ENCODE measurements around the gene CRTC1.
"Not testable (repeated sequence)": the region's sequence is repeated elsewhere in the genome, so short reads cannot be mapped to it uniquely, and the experiment has no call there.

Gene CRTC1

DNA sequence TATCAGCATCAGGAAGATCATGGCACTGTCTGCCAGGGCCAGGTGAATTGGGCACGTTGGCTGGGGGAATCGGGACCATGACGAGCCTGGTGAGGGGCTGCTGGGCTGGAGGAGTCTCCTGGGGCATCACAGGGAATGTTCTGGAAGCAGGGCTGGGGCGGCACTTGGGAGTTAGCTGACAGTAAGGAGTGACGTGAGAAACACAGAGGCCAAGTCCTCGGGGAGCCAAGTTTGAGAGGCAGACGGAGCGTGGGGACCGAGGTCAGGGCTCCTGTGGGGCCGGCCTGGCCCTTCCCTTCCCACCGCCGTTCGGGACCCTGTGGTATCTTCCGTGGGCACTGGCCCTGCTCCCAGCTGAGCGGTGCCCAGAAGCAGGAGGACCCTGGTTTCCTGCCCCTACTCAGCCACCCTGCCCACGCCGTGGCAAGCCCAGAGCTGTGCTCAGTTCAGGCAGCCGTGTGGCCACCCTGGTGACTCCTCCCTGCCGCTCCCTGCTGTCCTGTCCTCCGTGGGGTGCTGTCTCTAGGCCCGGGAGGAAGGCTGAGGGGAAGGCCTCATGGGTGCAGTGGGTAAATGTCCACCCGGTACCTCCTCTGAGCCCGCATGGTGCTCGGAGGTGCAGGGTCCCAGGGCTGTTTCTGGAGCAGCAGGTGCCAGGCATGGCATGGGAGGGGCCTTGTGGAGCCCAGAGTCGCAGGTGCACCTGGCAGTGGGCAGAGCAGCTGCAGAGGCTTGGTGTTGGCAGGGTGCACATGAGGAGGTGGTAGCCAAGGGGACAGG is 25.2 kb downstream of the CRTC1 start:
- DNase-seq = no peak

DNA sequence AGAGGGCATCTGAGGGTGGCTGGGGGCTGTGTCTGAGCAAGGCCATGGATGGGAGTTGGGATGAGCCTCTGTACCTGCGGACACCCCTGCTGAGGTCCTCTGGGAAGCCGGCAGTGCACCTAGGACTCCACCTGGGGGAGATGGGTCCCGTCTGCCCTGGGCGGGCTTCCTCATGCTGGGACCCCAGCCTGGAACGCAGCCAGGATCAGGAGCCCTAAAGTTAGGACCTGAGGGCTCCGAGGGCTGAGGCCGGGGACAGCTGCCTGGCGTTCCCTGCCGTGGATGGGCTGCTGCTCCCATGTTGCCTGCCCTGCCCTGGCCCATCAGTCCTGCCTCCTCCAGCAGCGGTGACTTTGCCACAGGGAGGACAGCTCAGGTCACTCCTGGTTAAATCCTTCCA is 26.1 kb downstream of the CRTC1 start:
- DNase-seq = no peak

DNA sequence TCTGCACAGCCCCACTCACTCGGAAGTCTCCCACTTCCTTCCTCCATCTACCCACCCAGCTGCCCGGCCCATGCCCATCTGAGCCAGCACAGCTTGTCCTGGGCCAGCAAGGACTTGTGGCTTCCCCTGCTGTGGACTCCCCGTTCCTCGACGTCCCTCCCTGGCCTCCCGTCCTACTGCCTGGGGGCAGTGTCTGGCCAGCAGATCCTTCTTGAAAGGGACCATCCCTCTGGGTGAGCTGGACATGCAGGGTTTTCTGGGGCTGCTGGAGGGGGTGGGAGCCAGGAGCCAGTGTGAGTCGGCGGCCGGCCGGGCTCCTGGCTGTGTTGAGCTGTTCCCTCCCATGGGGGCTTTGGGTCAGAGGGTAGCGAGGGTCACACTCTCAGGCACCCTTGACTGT is 26.7 kb downstream of the CRTC1 start:
- DNase-seq = no peak

DNA sequence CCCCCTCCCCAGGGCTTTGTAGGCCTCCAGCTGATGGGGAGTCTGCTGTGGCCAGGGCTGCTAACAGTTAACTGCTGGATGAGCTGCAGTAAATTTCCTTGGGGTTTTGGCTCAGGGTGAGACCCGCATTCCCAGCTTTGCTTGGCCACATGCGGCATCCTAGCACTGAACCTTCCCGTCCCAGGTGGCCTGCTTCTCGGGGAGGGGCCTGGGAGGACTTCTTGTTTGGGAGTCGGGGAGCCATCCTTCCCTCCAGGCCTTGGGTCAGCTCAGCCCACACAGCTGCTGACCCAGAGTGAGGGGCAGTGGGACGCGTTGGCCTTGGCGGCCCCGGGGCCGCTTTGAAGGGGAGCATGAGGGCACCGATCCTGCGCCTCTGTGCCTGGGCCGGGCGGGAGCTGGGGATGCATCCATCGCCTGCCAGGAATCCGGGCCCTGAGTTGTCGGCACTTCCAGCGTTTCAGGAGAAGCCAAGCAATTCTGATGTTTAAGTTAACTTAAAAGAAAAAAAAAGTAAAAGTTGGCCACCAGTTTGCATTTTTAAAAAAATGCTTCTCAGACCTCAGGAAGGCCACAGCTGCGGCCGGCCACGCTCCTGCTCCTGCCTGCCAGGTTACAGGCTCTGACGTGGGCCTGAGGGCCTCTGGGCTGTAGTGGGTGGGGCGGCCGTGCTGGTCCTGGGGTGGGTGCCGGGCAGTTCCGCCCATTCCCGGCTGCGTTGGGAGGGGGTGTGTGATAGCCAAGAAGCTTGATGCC is 27.7 kb downstream of the CRTC1 start:
- no peak for DNase-seq

DNA sequence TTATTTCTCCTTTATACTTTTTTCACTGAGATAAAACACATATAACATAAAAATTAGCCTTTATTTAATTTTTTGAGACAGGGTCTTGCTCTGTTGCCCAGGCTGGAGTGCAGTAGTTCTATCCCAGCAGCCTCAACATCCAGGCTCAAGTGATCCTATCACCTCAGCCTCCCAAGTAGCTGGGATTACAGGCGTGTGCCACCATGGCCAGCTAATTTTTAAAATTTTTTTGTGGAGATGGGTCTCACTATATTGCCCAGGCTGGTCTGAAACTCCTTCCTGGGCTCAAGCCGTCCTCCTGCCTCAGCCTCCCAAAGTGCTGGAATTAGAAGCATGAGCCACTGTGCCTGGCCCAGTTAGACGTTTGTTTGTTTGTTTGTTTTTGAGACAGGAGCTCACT is 28.4 kb downstream of the CRTC1 start:
- no peak for DNase-seq

DNA sequence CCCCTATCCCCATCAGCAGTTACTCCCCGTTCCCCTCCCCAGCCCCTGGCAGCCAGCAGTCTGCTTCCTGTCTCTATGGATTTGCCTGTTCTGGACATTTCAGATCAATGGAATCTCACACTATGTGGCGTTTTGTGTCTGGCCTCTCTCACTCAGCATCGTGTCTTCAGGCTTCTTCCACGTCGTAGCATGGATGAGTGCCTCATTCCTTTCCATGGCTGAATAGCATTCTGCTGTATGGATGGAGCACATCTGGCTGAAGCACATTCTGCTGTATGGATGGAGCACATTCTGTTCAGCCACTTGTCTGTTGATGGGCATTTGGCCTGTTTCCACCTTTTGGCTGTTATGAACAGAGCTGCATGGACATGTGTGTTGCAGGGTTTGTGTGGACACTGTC is 29.5 kb downstream of the CRTC1 start:
- DNase-seq = no peak

DNA sequence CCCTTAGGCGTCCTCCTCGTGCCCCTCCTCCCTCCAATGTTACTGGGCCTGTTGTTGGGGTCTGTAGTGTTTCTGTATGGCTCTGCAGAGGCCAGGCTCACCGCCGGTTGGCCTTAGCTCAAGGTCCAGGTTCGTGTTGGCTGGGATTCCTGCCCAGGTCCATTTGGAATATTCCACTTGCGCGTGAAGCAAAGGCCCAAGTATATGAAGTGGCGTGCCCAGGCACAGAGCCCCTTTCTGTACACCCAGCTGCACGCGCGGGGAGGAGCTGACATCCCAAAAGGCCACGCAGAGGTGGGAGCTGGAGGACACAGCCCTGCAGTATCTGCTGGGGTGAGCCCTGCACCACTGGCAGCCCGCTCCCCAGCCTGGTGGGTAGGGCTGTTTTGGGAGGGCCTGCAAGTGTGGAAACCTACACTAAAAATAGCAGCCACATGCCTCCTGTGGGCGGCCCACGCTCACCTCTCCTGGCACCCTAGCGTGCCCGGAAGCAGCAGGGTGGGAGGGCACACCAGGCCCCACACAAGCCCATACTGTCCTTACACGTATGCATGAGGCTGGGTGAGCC is 30.2 kb downstream of the CRTC1 start:
- no peak for DNase-seq

DNA sequence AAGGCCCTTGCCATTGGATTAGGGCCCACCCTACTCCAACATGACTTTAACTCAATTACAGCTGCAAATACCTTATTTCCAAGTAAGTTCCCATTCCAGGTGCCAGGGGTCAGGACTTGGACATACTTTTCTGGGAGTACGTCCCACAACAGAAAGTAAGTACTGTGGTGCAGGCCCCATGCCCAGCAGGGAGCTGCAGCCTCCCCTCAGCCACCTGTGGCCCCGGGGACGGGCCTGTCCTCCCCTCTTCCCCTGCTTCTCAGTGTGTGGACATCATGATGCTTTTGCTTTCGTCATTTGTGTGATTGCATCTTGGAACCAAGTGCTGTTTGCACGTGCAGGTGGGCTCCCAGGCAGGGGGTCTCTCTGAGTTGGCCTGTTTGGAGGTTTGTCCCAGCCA is 31.9 kb downstream of the CRTC1 start:
- DNase-seq = no peak

DNA sequence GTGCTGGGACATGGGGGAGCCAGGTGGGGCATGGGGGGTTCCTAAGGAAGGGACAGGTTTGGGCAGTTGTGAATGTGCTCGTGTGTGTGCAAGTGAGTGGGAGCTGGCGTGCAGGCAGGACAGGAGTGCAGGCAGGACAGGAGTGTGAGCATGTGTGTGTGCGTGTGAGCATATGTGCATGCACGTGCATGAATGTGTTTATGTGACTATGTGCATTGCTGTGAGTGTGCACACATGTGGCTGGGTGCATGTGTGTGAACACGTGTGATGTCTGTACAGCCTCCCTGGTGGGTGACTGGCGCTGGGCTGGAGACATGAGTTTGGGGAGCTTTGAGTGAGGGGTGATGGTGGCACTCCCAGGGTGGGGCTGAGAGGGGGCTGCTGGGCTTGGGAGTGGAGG is 33.4 kb downstream of the CRTC1 start:
- no peak for DNase-seq

DNA sequence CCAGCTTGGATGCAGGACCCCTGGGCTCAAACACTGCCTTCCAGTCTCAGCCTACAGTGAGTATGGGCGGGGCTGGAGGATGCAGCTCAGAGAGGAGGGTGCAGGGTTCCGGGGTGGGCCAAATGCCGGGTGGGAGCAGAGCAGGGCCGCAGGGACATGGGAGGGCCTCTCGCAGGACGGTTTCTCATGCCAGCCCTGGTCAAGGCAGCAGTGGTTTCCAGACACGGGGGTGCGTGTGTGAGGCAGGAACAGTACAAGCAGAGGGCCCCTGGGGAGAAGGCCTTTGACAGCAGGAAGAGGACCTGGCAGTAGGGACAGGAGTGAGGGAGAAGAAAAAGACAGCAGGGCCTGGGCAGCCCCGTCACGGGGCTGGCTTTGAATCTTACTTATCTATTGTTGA is 34.1 kb downstream of the CRTC1 start:
- no peak for DNase-seq

DNA sequence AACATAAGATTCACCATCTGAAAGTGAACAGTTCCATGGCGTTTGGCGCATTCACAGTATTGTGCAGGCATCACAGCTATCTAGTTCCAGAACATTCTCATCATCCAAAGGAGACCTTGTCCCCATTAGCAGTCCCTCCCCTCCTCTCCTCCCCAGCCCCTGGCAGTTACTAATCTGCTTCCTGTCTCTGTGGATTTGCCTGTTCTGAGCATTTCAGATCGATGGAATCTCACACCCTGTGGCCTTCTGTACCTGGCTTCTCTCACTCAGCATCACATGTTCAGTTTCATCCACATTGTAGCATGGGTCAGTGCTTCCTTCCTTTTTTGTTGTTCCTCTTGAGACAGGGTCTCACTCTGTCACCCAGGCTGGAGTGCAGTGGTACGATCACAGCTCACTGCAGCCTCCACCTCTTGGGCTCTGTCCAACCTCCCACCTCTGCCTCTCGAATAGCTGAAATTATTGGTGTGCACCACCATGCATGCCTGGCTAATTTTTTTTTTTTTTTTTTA is 34.6 kb downstream of the CRTC1 start:
- DNase-seq = no peak

DNA sequence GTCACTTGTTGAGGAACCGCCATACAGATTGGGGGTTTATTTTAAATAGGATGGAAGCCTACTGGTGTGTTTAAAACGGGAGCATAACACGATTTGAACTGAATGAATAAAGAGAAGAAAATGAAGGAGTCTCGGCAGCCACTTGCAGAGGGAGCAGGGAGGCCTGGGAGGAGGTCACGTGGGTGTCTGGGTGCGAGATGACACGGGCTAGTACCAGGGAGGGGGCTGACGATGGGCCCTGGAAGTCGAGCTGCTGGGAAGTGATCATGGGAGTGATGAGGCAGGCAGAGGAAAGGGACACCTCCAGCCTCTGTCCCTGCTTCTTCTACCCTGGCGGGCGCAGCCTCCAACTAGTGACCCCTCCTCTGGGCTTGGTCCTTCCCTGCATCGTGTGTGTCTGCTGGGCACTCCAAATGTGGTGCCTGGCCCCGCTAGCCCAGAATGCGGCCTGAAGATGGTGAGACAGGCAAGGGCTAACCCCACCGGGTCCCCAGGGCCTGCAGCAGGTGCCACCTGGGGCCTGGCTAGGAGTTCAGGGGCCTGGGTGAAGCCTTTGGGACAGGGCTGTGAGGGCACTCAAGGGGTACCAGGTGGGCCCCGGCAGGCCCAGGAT is 35.5 kb downstream of the CRTC1 start:
- DNase-seq = no peak

DNA sequence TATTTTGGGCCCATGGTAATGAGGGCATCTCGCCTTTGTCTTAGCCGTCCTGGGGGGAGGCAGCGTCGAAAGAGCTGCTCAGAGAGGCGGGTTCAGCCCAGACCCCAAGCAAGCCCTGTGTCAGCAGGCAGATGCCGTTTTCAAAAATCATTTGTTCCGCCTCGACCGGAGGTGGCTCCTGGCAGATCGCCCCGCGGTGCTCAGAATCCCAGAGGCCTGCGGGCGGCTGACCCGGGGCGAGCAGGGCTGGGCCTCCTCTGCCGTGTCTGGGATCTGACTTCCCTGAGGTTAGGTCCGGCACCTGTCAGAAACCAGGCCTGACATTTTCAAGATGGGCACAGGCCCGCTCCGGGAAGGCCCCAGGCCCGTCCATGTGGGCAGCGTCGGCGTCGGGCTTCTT is 36.1 kb downstream of the CRTC1 start:
- no peak for DNase-seq

DNA sequence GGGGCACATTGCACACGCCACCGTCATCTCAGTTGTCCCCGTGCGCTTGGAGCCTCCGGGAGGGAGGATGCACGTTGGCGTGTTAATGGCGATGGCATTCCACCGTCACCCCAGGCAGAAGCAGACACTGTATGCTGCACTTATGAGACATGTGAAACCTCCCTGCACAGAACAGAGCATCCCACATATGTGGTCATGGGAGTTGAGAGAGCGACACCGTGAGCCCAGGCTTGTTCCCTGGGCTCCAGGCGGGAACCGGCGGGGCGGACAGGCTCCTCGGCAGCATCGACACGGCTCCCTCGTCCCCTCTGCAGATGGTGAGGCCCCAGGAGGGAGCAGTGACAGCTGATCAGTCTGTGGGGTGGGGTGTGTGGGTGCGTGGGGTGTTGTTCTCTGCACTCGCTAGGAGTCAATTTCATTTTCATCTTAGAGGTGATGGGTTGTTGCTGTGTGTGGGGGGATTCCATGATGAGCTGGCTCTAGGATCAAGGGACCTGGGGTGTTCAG is 40.4 kb downstream of the CRTC1 start:
- DNase-seq = no peak

DNA sequence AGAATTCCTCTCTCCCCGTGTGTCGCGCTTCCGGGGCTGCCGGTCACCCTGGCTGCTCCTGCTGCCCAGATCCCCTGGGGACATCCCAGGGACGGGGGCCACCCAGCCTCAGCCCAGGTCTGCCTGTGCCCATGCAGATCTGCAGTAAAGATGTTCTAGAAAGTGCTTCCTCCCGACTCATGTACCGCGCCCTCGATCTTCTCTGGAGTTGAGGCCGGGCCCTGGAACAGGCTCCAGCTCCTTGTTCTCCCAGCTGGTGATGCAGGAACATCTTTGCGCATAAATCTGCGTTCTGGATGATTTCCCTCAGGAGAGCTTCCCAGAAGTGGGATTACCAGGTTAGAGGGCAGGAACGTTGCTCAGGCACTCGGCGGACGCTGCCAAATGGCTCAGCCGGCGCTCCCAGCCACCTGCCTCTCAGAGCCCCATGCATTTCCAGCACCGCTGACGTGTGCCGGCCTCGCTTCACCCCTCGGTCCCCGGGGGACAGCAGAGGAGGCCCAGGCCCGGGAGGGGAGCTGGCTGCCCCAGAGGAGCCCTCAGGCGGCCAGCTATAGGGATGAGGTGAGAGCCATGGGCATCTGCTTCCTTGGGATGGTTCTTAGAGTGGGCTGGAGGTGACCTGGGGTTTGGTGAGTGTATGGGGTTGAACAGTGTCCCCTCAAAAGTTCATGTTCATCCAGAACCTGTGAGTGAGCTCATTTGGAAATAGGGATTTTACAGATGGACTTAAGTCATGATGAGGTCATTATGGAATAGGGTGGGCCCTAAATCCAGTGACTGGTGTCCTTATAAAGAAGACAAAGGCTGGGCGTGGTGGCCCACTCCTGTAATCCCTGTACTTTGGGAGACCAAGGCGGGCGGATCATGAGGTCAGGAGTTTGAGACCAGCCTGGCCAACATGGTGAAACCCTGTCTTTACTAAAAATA is 42.6 kb downstream of the CRTC1 start:
- DNase-seq = no peak

DNA sequence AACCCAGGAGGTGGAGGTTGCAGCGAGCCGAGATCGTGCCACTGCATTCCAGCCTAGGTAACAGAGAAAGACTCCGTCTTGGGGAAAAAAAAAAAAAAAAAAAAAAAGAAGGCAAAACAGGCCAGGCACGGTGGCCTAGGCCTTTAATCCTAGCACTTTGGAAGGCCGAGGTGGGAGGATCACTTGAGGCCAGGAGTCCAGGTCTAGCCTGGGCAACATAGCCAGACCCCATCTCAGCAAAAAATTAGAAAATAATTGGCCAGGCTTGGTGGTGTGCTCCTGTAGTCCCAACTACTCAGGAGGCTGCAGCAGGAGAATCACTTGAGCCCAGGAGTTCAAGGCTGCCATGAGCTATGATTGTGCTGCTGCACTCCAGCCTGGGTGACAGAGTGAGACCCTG is 43.4 kb downstream of the CRTC1 start:
- no peak for DNase-seq

DNA sequence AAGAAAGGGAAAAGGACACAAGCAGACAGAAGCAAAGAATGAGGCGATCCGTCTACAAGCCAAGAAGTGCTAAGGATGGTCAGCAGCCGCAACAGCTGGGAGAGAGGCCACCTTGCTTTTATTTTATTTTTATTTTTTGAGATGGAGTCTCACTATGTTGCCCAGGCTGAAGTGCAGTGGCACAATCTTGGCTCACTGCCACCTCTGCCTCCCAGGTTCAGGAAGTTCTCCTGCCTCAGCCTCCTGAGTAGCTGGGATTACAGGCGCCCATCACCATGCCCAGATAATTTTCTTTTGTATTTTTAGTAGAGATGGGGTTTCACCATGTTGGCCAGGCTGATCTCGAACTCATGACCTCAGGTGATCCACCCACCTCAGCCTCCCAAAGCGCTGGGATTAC is 44.1 kb downstream of the CRTC1 start:
- not testable (repeated sequence) for DNase-seq

DNA sequence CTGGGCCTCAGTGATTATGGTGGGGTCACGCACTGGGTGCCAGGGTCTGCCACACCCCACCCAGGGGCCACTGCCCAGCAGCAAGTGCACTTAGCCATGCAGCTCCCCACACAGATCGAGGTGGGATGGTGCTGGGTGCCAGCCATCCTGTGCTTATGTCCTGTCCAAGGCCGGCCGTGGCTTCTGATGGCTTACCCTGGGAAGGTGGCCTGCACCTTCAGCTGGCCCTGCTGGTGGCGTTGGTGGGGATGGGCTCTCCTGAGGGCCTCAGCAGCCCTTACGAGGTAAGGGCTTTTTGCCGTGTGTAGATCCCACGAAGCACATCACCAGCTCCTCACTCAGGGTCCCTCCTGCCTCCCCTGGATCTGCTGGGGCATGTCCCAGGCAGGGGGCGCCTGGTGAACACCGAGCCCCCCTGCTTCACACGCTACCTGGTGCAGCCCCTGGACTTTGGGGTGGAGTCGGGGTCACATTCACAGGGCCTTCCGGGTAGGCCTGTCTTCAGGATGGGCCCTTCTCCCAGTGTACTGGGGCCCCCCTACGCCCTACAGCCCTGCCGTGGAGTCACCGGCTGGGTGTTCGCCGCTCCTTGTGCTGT is 46.6 kb downstream of the CRTC1 start:
- no peak for DNase-seq

DNA sequence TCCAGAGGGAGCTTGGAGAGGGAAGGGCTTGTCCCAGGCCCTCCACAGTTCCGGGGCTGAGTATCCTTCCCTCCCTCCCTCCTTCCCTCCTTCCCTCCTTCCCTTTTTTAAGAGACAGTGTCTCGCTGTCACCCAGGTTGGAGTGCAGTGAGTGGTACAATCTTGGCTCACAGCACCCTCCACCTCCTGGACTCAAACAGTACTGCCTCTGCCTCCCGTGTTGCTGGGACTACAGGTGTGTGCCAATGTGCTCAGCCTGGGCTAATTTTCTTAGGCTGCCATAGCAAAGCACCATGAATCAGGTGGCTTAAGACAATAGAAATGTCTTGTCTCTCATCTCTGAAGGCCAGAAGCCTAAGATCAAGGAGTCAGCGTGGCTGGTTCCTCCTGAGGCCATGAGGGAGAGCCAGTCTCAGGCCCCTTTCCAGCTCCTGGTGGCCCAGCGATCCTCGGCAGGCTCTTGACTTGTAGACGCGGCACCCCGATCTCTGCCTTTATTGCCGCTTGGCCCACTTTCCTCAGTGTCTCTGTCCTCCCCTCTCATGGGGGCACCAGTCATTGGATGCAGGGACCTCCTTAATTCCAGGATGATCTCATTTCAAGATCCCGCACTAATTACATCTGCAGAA is 47.5 kb downstream of the CRTC1 start:
- DNase-seq = no peak

DNA sequence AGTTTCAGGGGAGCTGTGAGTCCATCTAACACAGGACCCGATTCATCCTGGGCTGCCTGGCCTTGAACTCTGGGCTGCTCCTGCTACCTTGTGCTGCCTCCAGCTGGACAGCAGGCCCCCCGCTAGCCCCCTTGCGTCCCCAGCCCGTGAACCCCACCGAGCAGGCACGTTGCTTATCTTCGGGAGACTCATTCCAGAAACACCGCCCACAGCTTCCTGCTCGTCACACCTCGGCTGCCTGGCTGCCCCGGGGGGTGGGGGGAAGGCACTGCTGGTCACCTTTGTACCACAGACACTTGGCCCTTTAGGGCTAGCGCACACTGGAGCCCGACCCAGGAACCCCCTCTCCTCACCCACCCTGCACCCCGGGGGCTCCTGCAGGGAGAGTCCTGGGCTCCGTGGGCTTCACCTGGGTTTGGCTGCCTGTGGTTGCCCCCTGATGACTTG is 48.1 kb downstream of the CRTC1 start:
- no peak for DNase-seq

DNA sequence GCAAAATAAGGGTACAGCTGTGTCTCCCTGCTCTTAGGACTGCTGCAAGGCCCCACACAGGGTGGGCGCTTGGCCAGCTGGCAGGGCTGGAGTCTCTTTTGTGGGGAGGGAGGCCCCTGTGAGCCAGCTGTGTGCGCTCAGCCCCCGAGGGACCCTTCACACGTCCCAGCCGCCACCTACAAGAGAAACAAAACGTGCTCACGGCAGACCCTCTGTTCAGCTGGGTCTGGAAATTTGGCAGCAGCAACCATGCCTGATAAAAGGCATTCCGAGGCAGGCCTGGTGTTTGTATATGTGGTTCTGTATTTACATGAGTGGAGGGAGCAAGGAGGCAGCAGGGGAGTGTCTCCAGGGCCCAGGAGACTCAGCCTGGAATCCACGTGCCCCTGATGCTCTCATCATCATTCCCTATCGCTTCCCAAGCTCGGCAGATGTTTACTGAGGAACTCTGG is 49.7 kb downstream of the CRTC1 start:
- DNase-seq = no peak
